SK-N-SH treated with all-trans-retinoic acid at 6 μM for 48 hours (cell line): ENCODE measurements around the gene BSN.

Experiments used
- ATAC-seq: fragments of 200-7000 bp; cut with Tn5 transposase; 3 replicates; pipeline ENCODE4 v1.9.1; 2020; ENCODE audit warnings: mild to moderate bottlenecking, moderate library complexity
- BACH2 ChIP-seq: fragments of 250-450 bp; sonication (Bioruptor Pico); IDR thresholded peaks from 2 replicates; pipeline ENCODE4 v1.9.0; 2021; ENCODE audit warnings: mild to moderate bottlenecking, borderline replicate concordance
- CREB5 ChIP-seq: fragments of 250-450 bp; sonication (Bioruptor Pico); IDR thresholded peaks from 2 replicates; pipeline ENCODE4 v1.5.1; 2020; ENCODE audit warnings: low read depth, mild to moderate bottlenecking, moderate library complexity
- GLIS3 ChIP-seq: fragments of 250-450 bp; sonication (Bioruptor Pico); IDR thresholded peaks from 2 replicates; pipeline ENCODE4 v1.5.0; 2020; ENCODE audit warnings: mild to moderate bottlenecking, moderate library complexity
- ISL1 ChIP-seq: fragments of 250-450 bp; sonication (Bioruptor Pico); IDR thresholded peaks from 2 replicates; pipeline ENCODE4 v2.1.2; 2022; ENCODE audit warnings: mild to moderate bottlenecking, moderate library complexity
- OSR1 ChIP-seq: fragments of 250-450 bp; sonication (Bioruptor Pico); IDR thresholded peaks from 2 replicates; pipeline ENCODE4 v1.8.0; 2022; ENCODE audit warnings: moderate library complexity, mild to moderate bottlenecking, inconsistent platforms
- POU6F1 ChIP-seq: fragments of 250-450 bp; sonication (Bioruptor Pico); IDR thresholded peaks from 2 replicates; pipeline ENCODE4 v1.8.0; 2021; ENCODE audit warnings: low read depth, mild to moderate bottlenecking, moderate library complexity, borderline replicate concordance
- PPARA ChIP-seq: fragments of 250-450 bp; sonication (Bioruptor Pico); IDR thresholded peaks from 2 replicates; pipeline ENCODE4 v1.5.0; 2020; ENCODE audit warnings: mild to moderate bottlenecking, borderline replicate concordance
- SNAI2 ChIP-seq: fragments of 250-450 bp; sonication (Bioruptor Pico); IDR thresholded peaks from 2 replicates; pipeline ENCODE4 v1.5.0; 2020; ENCODE audit warnings: mild to moderate bottlenecking, moderate library complexity
- TCF4 ChIP-seq: fragments of 250-450 bp; sonication (Bioruptor Pico); IDR thresholded peaks from 2 replicates; pipeline ENCODE4 v1.8.0; 2021; ENCODE audit warnings: mild to moderate bottlenecking, moderate library complexity, borderline replicate concordance
- TOX ChIP-seq: fragments of 250-450 bp; sonication (Bioruptor Pico); IDR thresholded peaks from 2 replicates; pipeline ENCODE4 v1.8.0; 2021; ENCODE audit warnings: mild to moderate bottlenecking, moderate library complexity, borderline replicate concordance
- TSHZ2 ChIP-seq: fragments of 250-450 bp; sonication (Bioruptor Pico); IDR thresholded peaks from 2 replicates; pipeline ENCODE4 v1.5.0; 2020; ENCODE audit warnings: mild to moderate bottlenecking, moderate library complexity
- ZC3H10 ChIP-seq: fragments of 250-450 bp; sonication (Bioruptor Pico); IDR thresholded peaks from 2 replicates; pipeline ENCODE4 v1.5.1; 2021; ENCODE audit warnings: mild to moderate bottlenecking, moderate library complexity
- ZFP3 ChIP-seq: fragments of 250-450 bp; sonication (Bioruptor Pico); IDR thresholded peaks from 2 replicates; pipeline ENCODE4 v1.5.0; 2020; ENCODE audit warnings: mild to moderate bottlenecking, moderate library complexity
- ZNF565 ChIP-seq: fragments of 450-650 bp; formaldehyde crosslinking; conservative IDR thresholded peaks from 2 replicates; pipeline ENCODE4 v1.5.0; 2020; ENCODE audit warnings: low read depth, mild to moderate bottlenecking, moderate library complexity
- ZNF70 ChIP-seq: fragments of 450-650 bp; formaldehyde crosslinking; IDR thresholded peaks from 2 replicates; pipeline ENCODE4 v1.5.0; 2020; ENCODE audit warnings: mild to moderate bottlenecking, moderate library complexity
- ZNF8 ChIP-seq: fragments of 450-650 bp; formaldehyde crosslinking; IDR thresholded peaks from 2 replicates; pipeline ENCODE4 v1.5.0; 2020; ENCODE audit warnings: mild to moderate bottlenecking, moderate library complexity
- TF ChIP-seq, protein P1 (sequence below): fragments of 250-450 bp; sonication (Bioruptor Pico); IDR thresholded peaks from 2 replicates; pipeline ENCODE4 v1.5.1; 2021; ENCODE audit warnings: mild to moderate bottlenecking, moderate library complexity

The BSN gene

DNA sequence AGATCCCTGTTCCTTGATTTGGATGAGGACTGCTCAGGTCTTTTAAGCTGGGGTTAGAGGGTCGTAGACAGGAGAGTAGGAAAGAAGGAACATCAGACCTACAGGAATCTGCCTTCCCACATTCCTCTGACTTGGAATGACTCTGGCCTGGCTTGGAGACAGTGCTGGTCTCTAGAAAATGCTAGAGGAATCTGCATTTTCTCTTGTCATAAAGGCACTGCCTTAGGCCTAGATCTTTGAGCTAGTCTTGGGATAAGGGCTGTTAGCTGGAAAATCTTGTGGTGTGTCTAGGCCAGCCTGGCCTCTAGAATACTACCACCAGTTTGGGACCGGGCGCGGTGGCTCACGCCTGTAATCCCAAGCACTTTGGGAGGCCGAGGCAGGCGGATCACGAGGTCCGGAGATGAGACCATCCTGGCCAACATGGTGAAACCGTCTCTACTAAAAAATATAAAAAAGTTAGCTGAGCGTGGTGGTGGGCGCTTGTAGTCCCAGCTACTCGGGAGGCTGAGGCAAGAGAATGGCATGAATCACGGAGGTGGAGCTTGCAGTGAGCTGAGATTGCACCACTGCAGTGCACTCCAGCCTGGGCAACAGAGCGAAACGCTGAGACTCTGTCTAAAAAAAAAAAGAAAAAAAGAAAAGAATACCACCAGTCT lies 17.3 kb upstream of the BSN start (continued):
- TF ChIP-seq ZNF70 (CRISPR knock-in tag), result no peak
- TF ChIP-seq TCF4, result no peak
- TF ChIP-seq, all 23 proteins: peak for 0

- ATAC-seq, result peak; percentile 98
- no peak for TF ChIP-seq CREB5
- no peak for TF ChIP-seq ZC3H10 (CRISPR knock-in tag)
- TF ChIP-seq PPARA (CRISPR knock-in tag), result no peak
- 0 out of 2 replicates have a peak, but pooled peaks have one; percentile 14 for TF ChIP-seq TSHZ2
- no peak for TF ChIP-seq ZFP3
Observed at GRCh38 chr3:49539659-49540560, 14.4 kb upstream of the BSN start.

- ATAC-seq, result no peak
- TF ChIP-seq BACH2 (CRISPR knock-in tag) (no peak), ZNF70 (CRISPR knock-in tag) (no peak), ISL1 (CRISPR knock-in tag) (no peak), GLIS3 (CRISPR knock-in tag) (no peak), POU6F1 (CRISPR knock-in tag) (no peak), TCF4 (no peak), ZNF8 (CRISPR knock-in tag) (no peak), TOX (CRISPR knock-in tag) (no peak), SNAI2 (CRISPR knock-in tag) (no peak), CREB5 (no peak)
Observed at GRCh38 chr3:49552087-49552486, 2.2 kb upstream of the BSN start.

GRCh38 chr3:49553324-49553691 lies 969 bp upstream of the BSN start:
- no peak for ATAC-seq
- TF ChIP-seq ZFP3, result no peak
- no peak for TF ChIP-seq ZC3H10 (CRISPR knock-in tag)
- no peak for TF ChIP-seq TSHZ2
- no peak for TF ChIP-seq CREB5
- no peak for TF ChIP-seq TOX (CRISPR knock-in tag)
- TF ChIP-seq, protein P1, sequence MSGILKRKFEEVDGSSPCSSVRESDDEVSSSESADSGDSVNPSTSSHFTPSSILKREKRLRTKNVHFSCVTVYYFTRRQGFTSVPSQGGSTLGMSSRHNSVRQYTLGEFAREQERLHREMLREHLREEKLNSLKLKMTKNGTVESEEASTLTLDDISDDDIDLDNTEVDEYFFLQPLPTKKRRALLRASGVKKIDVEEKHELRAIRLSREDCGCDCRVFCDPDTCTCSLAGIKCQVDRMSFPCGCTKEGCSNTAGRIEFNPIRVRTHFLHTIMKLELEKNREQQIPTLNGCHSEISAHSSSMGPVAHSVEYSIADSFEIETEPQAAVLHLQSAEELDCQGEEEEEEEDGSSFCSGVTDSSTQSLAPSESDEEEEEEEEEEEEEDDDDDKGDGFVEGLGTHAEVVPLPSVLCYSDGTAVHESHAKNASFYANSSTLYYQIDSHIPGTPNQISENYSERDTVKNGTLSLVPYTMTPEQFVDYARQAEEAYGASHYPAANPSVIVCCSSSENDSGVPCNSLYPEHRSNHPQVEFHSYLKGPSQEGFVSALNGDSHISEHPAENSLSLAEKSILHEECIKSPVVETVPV (CRISPR knock-in tag), result no peak
- TF ChIP-seq OSR1, result no peak
- TF ChIP-seq ZNF70 (CRISPR knock-in tag), result no peak
- no peak for TF ChIP-seq ZNF565 (CRISPR knock-in tag)
- TF ChIP-seq, all 23 proteins: peak for 0
